ENCODE data around the gene PKN3. TPM values are rescaled to one million over a fixed set of nuclear protein-coding genes. Genes with fewer than 3 reads are reported as not detected.

The PKN3 gene
- polyA plus RNA-seq, 1 donor from 2014 or later = 0.06 TPM

GRCh38 chr9:128727640-128728248, 25.4 kb downstream of the PKN3 start:
- H3K27me3 ChIP-seq (ENCODE audit: insufficient read depth, low read depth, low read length) = no peaks in the 10 kb centered on the region
- H4K20me1 ChIP-seq (ENCODE audit: insufficient read depth) = no peaks in the 10 kb centered on the region
- no peaks in the 10 kb centered on the region for H3F3A ChIP-seq (ENCODE audit: insufficient read depth, low read length, poor library complexity, severe bottlenecking)
- no peaks in the 10 kb centered on the region for H3K9me2 ChIP-seq (ENCODE audit: insufficient read depth, low read length)
- H3K9me3 ChIP-seq (ENCODE audit: low read length) = no peaks in the 10 kb centered on the region
- no peak overlapping the region for H3K4me3 ChIP-seq (ENCODE audit: low read length)
- TF ChIP-seq MXI1 (conservative IDR thresholded peaks at IDR 0.05; ENCODE audit: poor library complexity, severe bottlenecking) (no peak), EP300 (conservative IDR thresholded peaks at IDR 0.05; ENCODE audit: poor library complexity, severe bottlenecking) (no peak), REST (IDR thresholded peaks at IDR 0.05; ENCODE audit: borderline replicate concordance) (no peak), SMC3 (conservative IDR thresholded peaks at IDR 0.05; ENCODE audit: poor library complexity) (no peak), TAF1 (IDR thresholded peaks at IDR 0.05; ENCODE audit: low read depth) (no peak), POLR2AphosphoS5 (IDR thresholded peaks at IDR 0.05) (no peak), RAD21 (conservative IDR thresholded peaks at IDR 0.05) (no peak), CTCF (IDR thresholded peaks at IDR 0.05; ENCODE audit: poor library complexity, severe bottlenecking) (no peak), EZH2 (IDR thresholded peaks at IDR 0.05; ENCODE audit: borderline replicate concordance, insufficient read depth, low read length, poor library complexity, severe bottlenecking) (no peak)
- no peak overlapping the region for H3K27ac ChIP-seq (ENCODE audit: low read length)
- no peaks in the 10 kb centered on the region for H3K79me2 ChIP-seq (replicated peaks; ENCODE audit: insufficient read depth, low read length)
- no peak overlapping the region for H3K4me2 ChIP-seq (ENCODE audit: low read length)
- no peak overlapping the region for H2AFZ ChIP-seq (ENCODE audit: low read depth, low read length)
- H3K9ac ChIP-seq (ENCODE audit: low read length) = no peak overlapping the region
- no peaks in the 10 kb centered on the region for H3K36me3 ChIP-seq (ENCODE audit: insufficient read depth, low read length)

- H3K27ac ChIP-seq (ENCODE audit: low read length) = no peak overlapping the region
- no peaks in the 10 kb centered on the region for H4K20me1 ChIP-seq (ENCODE audit: insufficient read depth)
- no peaks in the 10 kb centered on the region for H3K27me3 ChIP-seq (ENCODE audit: insufficient read depth, low read depth, low read length)
- no peak overlapping the region for H3K9ac ChIP-seq (ENCODE audit: low read length)
- no peak for TF ChIP-seq SMC3 (conservative IDR thresholded peaks at IDR 0.05; ENCODE audit: poor library complexity)
- no peak for TF ChIP-seq EP300 (conservative IDR thresholded peaks at IDR 0.05; ENCODE audit: poor library complexity, severe bottlenecking)
- TF ChIP-seq REST (IDR thresholded peaks at IDR 0.05; ENCODE audit: borderline replicate concordance) = no peak
- no peak for TF ChIP-seq POLR2AphosphoS5 (IDR thresholded peaks at IDR 0.05)
- no peak for TF ChIP-seq TAF1 (IDR thresholded peaks at IDR 0.05; ENCODE audit: low read depth)
- TF ChIP-seq RAD21 (conservative IDR thresholded peaks at IDR 0.05) = no peak
- no peak overlapping the region for H2AFZ ChIP-seq (ENCODE audit: low read depth, low read length)
- H3K9me2 ChIP-seq (ENCODE audit: insufficient read depth, low read length) = no peaks in the 10 kb centered on the region
- H3K36me3 ChIP-seq (ENCODE audit: insufficient read depth, low read length) = no peaks in the 10 kb centered on the region
- H3F3A ChIP-seq (ENCODE audit: insufficient read depth, low read length, poor library complexity, severe bottlenecking) = no peaks in the 10 kb centered on the region
- H3K4me3 ChIP-seq (ENCODE audit: low read length) = no peak overlapping the region
- no peaks in the 10 kb centered on the region for H3K9me3 ChIP-seq (ENCODE audit: low read length)
- no peaks in the 10 kb centered on the region for H3K79me2 ChIP-seq (replicated peaks; ENCODE audit: insufficient read depth, low read length)
- no peak overlapping the region for H3K4me2 ChIP-seq (ENCODE audit: low read length)
Observed at GRCh38 chr9:128728298-128728697, 26.0 kb downstream of the PKN3 start.
